Activated CD4-positive, alpha-beta memory T cell treated with anti-CD3 and anti-CD28 coated beads for 36 hours (primary cell): Measurements from ENCODE around the gene ENTR1. TPM values are rescaled to one million over a fixed set of nuclear protein-coding genes. Genes with fewer than 3 reads are reported as not detected.
"Not testable (repeated sequence)": the region's sequence is repeated elsewhere in the genome, so short reads cannot be mapped to it uniquely, and the experiment has no call there.

Source experiments
- CTCF ChIA-PET: fragments of 350-600 bp; sonication (Branson Sonifier 250); formaldehyde crosslinking; loops from one replicate; lab custom pipeline; 2021; ENCODE audit warnings: antibody characterized with exemption, inconsistent platforms; lab: Charles Lee
- POLR2A ChIA-PET: fragments of 350-600 bp; sonication (Branson Sonifier 250); formaldehyde crosslinking; loops from one replicate; lab custom pipeline; 2021; ENCODE audit warnings: antibody characterized with exemption; lab: Charles Lee
- DNase-seq: peaks from one replicate; pipeline ENCODE4 v3.0.0-alpha.2; 2020
- H3K27ac Mint-ChIP-seq: one replicate; pipeline ENCODE4 v1.8.0; 2021; ENCODE audit warnings: mixed read lengths
- H3K27me3 Mint-ChIP-seq: one replicate; pipeline ENCODE4 v1.8.0; 2021; ENCODE audit warnings: mixed read lengths
- H3K36me3 Mint-ChIP-seq: one replicate; pipeline ENCODE4 v1.8.0; 2021; ENCODE audit warnings: mixed read lengths
- H3K4me1 Mint-ChIP-seq: one replicate; pipeline ENCODE4 v1.8.0; 2021; ENCODE audit warnings: low read depth, mixed read lengths
- H3K4me3 Mint-ChIP-seq: one replicate; pipeline ENCODE4 v1.8.0; 2021; ENCODE audit warnings: mild to moderate bottlenecking, mixed read lengths
- H3K9me3 Mint-ChIP-seq: one replicate; pipeline ENCODE4 v1.8.0; 2021; ENCODE audit warnings: mixed read lengths
- intact Hi-C: fragments of 100-400 bp; cut with micrococcal nuclease; formaldehyde crosslinking; loops from one replicate; pipeline ENCODE4 v1.15.1; 2023
- total RNA-seq, 2 experiments: library from RNA; stranded (reverse); gene quantifications; one replicate each; pipeline ENCODE4 v1.2.3, GENCODE V29; 2021

Gene ENTR1
- total RNA-seq, 2 experiments from 2014 or later: 66.9 to 74.9 TPM

- DNase-seq: no peak
- no peak overlapping the region for H3K4me3 Mint-ChIP-seq
- no peaks in the 10 kb centered on the region for H3K27me3 Mint-ChIP-seq
- ChIA-PET CTCF (interaction anchor here (1.0 kb wide), 1 partner anchor 113 kb away, joined by 3 read pairs; no protein-coding TSS in a partner anchor), POLR2A (no interaction called here)
- no peaks in the 10 kb centered on the region for H3K9me3 Mint-ChIP-seq
- intact Hi-C loops: no loop called here
- H3K36me3 Mint-ChIP-seq: peaks cover 18% of the 10 kb centered on the region
- H3K27ac Mint-ChIP-seq: no peak overlapping the region
- peaks cover 5% of the 10 kb centered on the region for H3K4me1 Mint-ChIP-seq
These were observed 16.4 kb upstream of the ENTR1 start for GRCh38 chr9:136426787-136427186.

DNA sequence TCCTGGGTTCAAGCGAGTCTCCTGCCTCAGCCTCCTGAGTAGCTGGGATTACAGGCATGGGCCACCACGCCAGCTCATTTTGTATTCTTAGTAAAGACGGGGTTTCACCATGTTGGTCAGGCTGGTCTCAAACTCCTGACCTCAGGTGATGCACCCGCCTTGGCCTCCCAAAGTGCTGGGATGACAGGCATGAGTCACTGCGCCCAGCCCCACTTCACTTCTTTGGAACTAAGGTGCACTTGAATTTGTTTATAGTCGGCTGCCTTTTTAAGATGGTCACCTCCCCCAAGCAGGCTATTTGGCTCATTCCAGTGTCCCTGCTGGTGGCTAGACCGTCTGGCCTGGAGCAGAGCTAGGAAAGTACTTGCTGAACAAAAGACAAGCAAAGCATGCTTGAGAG is 15.0 kb upstream of the ENTR1 start:
- H3K27me3 Mint-ChIP-seq, H3K4me1 Mint-ChIP-seq, intact Hi-C loops, H3K4me3 Mint-ChIP-seq, POLR2A ChIA-PET, H3K9me3 Mint-ChIP-seq: not testable (repeated sequence)
- DNase-seq: peak; percentile 26
- CTCF ChIA-PET: interaction anchor here (1.0 kb wide), 1 partner anchor 16 kb away, joined by 3 read pairs; no protein-coding TSS in a partner anchor
- peak overlapping the region; percentile 56 for H3K27ac Mint-ChIP-seq
- peaks cover 25% of the 10 kb centered on the region for H3K36me3 Mint-ChIP-seq

- H3K9me3 Mint-ChIP-seq: no peaks in the 10 kb centered on the region
- H3K27me3 Mint-ChIP-seq: no peaks in the 10 kb centered on the region
- intact Hi-C loops: no loop called here
- H3K36me3 Mint-ChIP-seq: peaks cover 23% of the 10 kb centered on the region
- POLR2A ChIA-PET: interaction anchor here (1.1 kb wide), 1 partner anchor 11 kb away, joined by 3 read pairs; no protein-coding TSS in a partner anchor
- H3K27ac Mint-ChIP-seq: peak overlapping the region; percentile 56
- H3K4me1 Mint-ChIP-seq: peaks cover 5% of the 10 kb centered on the region
- CTCF ChIA-PET: interaction anchor here (0.6 to 1.0 kb wide), 3 partner anchors 15 to 170 kb away, joined by 3 to 4 read pairs (median 3); no protein-coding TSS in a partner anchor
- no peak overlapping the region for H3K4me3 Mint-ChIP-seq
- no peak for DNase-seq
These were observed 14.4 kb upstream of the ENTR1 start for GRCh38 chr9:136424750-136425362.

GRCh38 chr9:136423432-136424146 is 13.2 kb upstream of the ENTR1 start:
- Mint-ChIP-seq H3K9me3 (no peaks in the 10 kb centered on the region), H3K27ac (no peak overlapping the region), H3K4me3 (no peak overlapping the region), H3K27me3 (no peaks in the 10 kb centered on the region), H3K36me3 (peaks cover 24% of the 10 kb centered on the region), H3K4me1 (peaks cover 5% of the 10 kb centered on the region)
- intact Hi-C loops: no loop called here
- ChIA-PET POLR2A (interaction anchor here (1.0 kb wide), 1 partner anchor 14 kb away, joined by 3 read pairs; no protein-coding TSS in a partner anchor), CTCF (interaction anchor here (1.1 kb wide), 2 partner anchors 11 to 17 kb away, joined by 3 read pairs; no protein-coding TSS in a partner anchor)
- no peak for DNase-seq

- DNase-seq: no peak
- no peaks in the 10 kb centered on the region for H3K27me3 Mint-ChIP-seq
- peaks cover 29% of the 10 kb centered on the region for H3K36me3 Mint-ChIP-seq
- intact Hi-C loops: no loop called here
- CTCF ChIA-PET: interaction anchor here (1.1 kb wide), 2 partner anchors 12 to 17 kb away, joined by 3 read pairs; no protein-coding TSS in a partner anchor
- no peak overlapping the region for H3K4me3 Mint-ChIP-seq
- peaks cover 5% of the 10 kb centered on the region for H3K4me1 Mint-ChIP-seq
- H3K9me3 Mint-ChIP-seq: no peaks in the 10 kb centered on the region
- no peak overlapping the region for H3K27ac Mint-ChIP-seq
- POLR2A ChIA-PET: interaction anchor here (1.0 kb wide), 1 partner anchor 13 kb away, joined by 3 read pairs; no protein-coding TSS in a partner anchor
These were observed 12.5 kb upstream of the ENTR1 start for GRCh38 chr9:136422876-136423275.

DNA sequence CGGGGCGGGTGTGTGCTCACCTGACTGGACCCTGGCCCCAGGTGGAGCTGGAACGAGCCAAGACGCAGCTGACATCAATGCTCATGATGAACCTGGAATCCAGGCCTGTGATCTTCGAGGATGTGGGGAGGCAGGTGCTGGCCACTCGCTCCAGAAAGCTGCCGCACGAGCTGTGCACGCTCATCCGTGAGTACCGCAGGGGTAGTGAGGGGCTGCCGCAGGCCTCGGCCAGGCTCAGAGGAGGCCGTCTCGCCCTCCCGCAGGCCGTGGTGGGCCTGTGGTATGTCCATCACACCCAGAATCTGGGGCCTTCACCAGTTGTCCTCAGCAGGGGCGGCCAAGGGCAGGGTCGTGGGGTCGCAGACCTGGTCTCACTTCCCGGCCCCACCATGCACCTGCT is 11.4 kb upstream of the ENTR1 start:
- Mint-ChIP-seq H3K27me3 (no peaks in the 10 kb centered on the region), H3K4me3 (no peak overlapping the region), H3K27ac (no peak overlapping the region), H3K36me3 (peaks cover 33% of the 10 kb centered on the region), H3K9me3 (no peaks in the 10 kb centered on the region), H3K4me1 (peaks cover 5% of the 10 kb centered on the region)
- ChIA-PET POLR2A (no interaction called here), CTCF (interaction anchor here (0.5 kb wide), 1 partner anchor 582 kb away, joined by 3 read pairs; no protein-coding TSS in a partner anchor)
- intact Hi-C loops: no loop called here
- no peak for DNase-seq

GRCh38 chr9:136419092-136419420 is 8.6 kb upstream of the ENTR1 start:
- H3K4me1 Mint-ChIP-seq: no peaks in the 10 kb centered on the region
- intact Hi-C loops: no loop called here
- H3K4me3 Mint-ChIP-seq: no peak overlapping the region
- DNase-seq: no peak
- peaks cover 41% of the 10 kb centered on the region for H3K36me3 Mint-ChIP-seq
- ChIA-PET CTCF (no interaction called here), POLR2A (no interaction called here)
- H3K9me3 Mint-ChIP-seq: no peaks in the 10 kb centered on the region
- no peaks in the 10 kb centered on the region for H3K27me3 Mint-ChIP-seq
- H3K27ac Mint-ChIP-seq: no peak overlapping the region

GRCh38 chr9:136418182-136419091 is 8.0 kb upstream of the ENTR1 start:
- Mint-ChIP-seq H3K27ac (no peak overlapping the region), H3K27me3 (no peaks in the 10 kb centered on the region), H3K4me1 (peaks cover 2% of the 10 kb centered on the region), H3K4me3 (no peak overlapping the region), H3K36me3 (peaks cover 47% of the 10 kb centered on the region), H3K9me3 (no peaks in the 10 kb centered on the region)
- ChIA-PET CTCF (no interaction called here), POLR2A (no interaction called here)
- intact Hi-C loops: no loop called here
- no peak for DNase-seq

GRCh38 chr9:136416914-136417313 is 6.5 kb upstream of the ENTR1 start:
- Mint-ChIP-seq H3K4me1 (peaks cover 11% of the 10 kb centered on the region), H3K27ac (no peak overlapping the region), H3K36me3 (peaks cover 53% of the 10 kb centered on the region), H3K4me3 (no peak overlapping the region), H3K9me3 (no peaks in the 10 kb centered on the region), H3K27me3 (no peaks in the 10 kb centered on the region)
- no peak for DNase-seq
- intact Hi-C loops: no loop called here
- POLR2A ChIA-PET: no interaction called here
- CTCF ChIA-PET: no interaction called here

DNA sequence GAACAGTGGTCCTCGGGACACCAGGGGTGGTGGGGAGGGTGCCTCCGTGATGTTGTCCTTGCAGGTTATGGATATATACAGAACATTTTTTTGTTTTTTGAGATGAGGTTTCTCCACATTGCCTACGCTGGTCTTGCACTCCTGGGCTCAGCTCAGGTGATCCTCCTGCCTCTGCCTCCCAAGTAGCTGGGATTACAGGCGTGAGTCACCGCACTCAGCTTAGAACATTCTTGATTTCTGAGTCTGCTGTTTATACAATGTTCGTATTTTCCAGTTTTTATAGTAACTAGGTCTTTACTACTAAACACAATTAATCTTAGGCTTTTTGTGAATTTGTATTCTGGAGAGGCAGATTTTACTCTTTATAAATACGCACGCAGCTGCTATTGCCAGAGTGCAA is 6.0 kb upstream of the ENTR1 start:
- Mint-ChIP-seq H3K36me3 (peaks cover 56% of the 10 kb centered on the region), H3K27me3 (no peaks in the 10 kb centered on the region), H3K4me3 (no peak overlapping the region), H3K4me1 (peaks cover 16% of the 10 kb centered on the region), H3K27ac (no peak overlapping the region), H3K9me3 (no peaks in the 10 kb centered on the region)
- intact Hi-C loops: no loop called here
- no peak for DNase-seq
- ChIA-PET CTCF (no interaction called here), POLR2A (no interaction called here)

- no peaks in the 10 kb centered on the region for H3K9me3 Mint-ChIP-seq
- no peak overlapping the region for H3K27ac Mint-ChIP-seq
- CTCF ChIA-PET: interaction anchor here (1.2 to 1.5 kb wide), 2 partner anchors 11 to 13 kb away, joined by 3 to 5 read pairs; partner anchors contain the start of gene SNAPC4
- DNase-seq: no peak
- H3K4me1 Mint-ChIP-seq: peaks cover 39% of the 10 kb centered on the region
- H3K4me3 Mint-ChIP-seq: no peak overlapping the region
- no peaks in the 10 kb centered on the region for H3K27me3 Mint-ChIP-seq
- POLR2A ChIA-PET: no interaction called here
- peaks cover 59% of the 10 kb centered on the region for H3K36me3 Mint-ChIP-seq
- intact Hi-C loops: no loop called here
These were observed 2.5 kb upstream of the ENTR1 start for GRCh38 chr9:136412962-136413361.
